GM21390 (cell line): ENCODE data around the gene PRDM13.
"Not testable (repeated sequence)": the region's sequence is repeated elsewhere in the genome, so short reads cannot be mapped to it uniquely, and the experiment has no call there.

Source experiments
- ATAC-seq: cut with Tn5 transposase; IDR thresholded peaks from one replicate; pipeline ENCODE4 v1.9.1; 2021; ENCODE audit not compliant: unreplicated experiment

PRDM13 gene

DNA sequence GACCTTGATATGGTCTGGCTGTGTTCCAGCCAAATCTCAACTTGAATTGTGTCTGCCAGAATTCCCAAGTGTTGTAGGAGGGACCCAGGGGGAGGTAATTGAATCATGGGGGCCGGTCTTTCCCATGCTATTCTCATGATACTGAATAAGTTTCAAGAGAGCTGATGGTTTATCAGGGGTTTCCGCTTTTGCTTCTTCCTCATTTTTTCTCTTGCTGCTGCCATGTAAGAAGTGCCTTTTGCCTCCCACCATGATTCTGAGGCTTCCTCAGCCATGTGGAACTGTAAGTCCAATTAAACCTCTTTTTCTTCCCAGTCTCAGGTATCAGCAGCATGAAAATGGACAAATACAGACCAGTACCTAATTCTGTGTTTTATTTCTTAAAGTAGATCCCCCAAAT lies 15.4 kb downstream of the PRDM13 start:
- not testable (repeated sequence) for ATAC-seq

DNA sequence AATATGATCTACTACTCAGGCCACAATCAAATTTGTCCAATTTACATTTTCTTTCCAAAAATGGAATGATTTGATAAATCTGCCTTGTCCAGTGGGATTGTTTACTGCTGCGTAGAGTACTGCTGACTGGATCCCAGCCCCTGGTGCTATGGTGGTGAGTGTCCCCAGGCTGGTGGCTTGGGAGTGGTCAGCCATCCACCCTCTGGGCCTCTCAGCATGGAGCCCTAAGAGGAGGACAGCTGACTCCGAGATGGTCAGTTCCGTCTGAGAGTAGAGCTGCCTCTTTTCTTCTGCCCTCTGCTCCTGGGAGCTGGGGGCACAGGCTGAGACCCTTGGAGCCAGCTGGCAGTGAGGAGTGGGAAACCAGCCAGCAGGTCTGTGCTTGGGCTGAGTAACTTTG lies 22.7 kb downstream of the PRDM13 start:
- ATAC-seq, result no peak

DNA sequence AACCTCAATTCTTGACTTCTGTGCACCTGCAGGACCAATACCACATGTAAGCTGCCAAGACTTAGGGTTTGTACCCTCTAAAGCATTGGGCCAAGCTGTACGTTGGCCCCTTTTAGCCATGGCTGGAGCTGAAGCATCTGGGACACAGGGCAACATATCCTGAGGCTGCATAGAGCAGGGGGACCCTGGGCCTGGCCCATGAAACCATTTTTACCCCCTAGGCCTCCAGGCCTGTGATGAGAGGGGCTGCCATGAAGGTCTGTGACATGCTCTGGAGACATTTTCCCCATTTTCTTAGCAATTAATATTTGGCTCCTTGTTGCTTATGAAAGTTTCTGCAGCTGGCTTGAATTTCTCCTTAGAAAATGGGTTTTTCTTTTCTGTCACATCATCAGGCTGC lies 31.0 kb downstream of the PRDM13 start:
- no peak for ATAC-seq

DNA sequence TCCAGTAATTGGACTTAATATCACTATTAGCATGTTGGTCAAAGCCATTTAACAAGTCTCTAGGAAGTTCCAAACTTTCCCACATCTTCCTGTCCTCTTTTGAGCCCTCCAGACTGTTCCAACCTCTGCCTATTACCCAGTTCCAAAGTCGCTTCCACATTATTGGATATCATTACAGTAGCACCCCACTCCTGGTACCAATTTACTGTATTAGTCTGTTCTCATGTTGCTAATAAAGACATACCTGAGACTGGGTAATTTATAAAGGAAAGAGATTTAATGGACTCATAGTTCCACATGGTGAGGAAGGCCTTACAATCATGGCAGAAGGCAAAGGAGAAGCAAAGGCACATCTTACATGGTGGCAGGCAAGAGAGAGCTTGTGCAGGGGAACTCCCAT lies 31.7 kb downstream of the PRDM13 start:
- ATAC-seq, result not testable (repeated sequence)

DNA sequence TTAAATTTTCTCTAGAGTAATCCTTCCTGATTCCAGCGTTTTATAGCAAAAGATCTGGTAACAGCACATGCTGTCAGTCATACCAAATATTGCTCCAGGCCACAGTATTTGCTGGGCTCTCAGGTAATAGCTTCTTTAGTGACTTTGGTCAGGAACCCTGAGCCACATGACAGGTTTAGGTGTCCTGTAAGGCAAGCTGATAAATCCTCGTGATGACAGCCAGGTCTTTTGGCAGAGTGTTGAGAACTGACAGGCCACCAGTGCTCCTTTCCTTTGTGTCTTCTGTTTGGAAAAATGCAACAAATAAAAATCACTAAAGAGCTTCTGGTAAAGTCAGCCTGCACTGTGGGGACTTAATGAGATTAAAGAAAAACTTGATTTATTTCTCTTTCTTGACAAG lies 34.6 kb downstream of the PRDM13 start:
- no peak for ATAC-seq

DNA sequence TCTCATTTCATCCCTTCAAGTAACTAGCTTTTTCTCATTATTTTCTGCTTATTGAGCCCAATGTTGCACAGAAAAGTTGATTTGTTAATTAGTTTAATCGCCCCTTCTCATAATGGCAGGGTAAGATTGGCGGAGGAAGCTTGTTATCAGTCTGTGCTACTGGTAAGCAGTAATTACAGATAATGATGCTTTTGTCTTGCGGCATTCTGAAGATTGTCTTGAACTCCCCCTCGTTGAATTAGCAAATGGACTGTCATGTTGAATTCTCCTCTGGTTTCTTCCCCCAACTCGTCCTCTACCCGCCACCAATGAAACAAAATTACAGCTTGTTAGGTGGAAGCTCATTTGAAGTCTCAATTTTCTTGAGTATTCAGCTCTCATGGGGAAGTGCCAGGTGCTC lies 39.4 kb downstream of the PRDM13 start:
- no peak for ATAC-seq

DNA sequence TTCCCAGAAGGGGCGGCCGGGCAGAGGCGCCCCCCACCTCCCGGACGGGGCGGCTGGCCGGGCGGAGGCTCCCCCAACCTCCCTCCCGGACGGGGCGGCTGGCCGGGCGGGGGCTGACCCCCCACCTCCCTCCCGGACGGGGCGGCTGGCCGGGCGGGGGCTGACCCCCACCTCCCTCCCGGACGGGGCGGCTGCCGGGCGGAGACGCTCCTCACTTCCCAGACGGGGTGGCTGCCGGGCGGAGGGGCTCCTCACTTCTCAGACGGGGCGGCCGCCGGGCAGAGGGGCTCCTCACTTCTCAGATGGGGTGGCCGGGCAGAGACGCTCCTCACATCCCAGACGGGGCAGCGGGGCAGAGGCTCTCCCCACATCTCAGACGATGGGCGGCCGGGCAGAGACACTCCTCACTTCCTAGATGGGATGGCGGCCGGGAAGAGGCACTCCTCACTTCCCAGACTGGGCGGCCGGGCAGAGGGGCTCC lies 43.5 kb downstream of the PRDM13 start:
- ATAC-seq, result not testable (repeated sequence)

DNA sequence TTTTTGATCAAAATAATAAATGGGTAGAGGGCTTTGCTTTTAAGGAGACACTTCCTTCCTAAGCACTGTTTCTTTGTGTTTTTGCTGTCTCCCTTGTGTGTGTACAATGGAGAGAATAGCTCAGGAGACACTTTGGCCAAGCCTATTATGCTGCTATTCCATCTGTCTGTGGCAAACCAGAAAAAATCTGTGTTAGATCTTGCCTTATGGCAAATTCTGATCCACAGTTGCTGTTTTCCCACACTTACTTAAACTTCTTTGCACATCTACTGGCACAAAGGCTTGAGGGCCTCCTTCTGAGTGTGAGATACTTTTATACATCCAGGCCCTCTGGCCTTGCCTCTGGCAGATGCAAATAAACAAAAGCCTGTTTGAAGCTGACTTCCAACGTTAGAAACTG lies 53.6 kb downstream of the PRDM13 start:
- ATAC-seq, result no peak

DNA sequence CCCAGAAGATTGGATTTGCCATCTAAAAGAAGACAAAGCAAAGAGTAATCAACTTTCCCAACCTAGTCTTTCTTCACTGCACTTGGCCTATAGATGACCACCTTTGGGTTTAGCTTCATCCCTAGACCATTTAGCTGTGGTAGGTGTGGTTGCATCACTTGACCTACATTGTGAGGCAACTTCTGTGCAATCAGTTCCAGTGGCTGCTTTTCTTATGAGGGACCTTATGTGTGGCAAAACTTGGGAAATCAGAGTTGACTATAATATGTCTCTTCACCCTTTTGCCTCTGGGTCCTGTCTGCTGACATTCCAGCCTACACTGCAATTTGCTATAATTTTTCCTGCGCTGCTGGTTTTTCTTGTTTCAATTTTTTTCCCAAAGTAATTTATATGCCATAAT lies 55.2 kb downstream of the PRDM13 start:
- ATAC-seq, result no peak

DNA sequence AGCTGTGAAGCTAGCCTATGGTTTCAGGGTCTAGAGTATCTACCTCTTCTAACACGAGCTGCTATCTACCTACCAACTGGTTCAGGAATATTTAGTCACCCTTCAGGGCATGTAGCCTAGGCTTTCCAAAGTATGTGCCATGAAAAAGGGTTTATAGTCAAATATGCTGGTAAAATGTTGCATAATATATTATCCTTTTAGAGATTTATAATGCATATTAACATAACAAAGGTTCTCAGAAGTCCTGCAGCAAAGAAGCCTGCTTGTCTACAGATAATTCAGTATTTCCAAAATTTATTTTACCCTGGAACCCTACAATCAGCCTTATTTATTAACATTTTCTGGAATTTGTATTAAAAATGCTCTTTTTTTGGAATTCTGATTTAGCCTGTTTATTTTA lies 56.0 kb downstream of the PRDM13 start:
- no peak for ATAC-seq
